GM21786 (cell line): Measurements from ENCODE around the gene CHST13.

Source experiments
- ATAC-seq: cut with Tn5 transposase; IDR thresholded peaks from one replicate; pipeline ENCODE4 v1.9.1; 2021; ENCODE audit not compliant: unreplicated experiment

The CHST13 gene

GRCh38 chr3:126487151-126487771 lies 36.7 kb upstream of the CHST13 start:
- no peak for ATAC-seq

GRCh38 chr3:126488185-126488584 lies 35.8 kb upstream of the CHST13 start:
- ATAC-seq = no peak

GRCh38 chr3:126488886-126489569 lies 34.9 kb upstream of the CHST13 start:
- no peak for ATAC-seq

- no peak for ATAC-seq
Measured at GRCh38 chr3:126490619-126491018, 33.3 kb upstream of the CHST13 start.

GRCh38 chr3:126491221-126492013 lies 32.5 kb upstream of the CHST13 start:
- no peak for ATAC-seq

GRCh38 chr3:126493051-126493450 lies 30.9 kb upstream of the CHST13 start:
- ATAC-seq = no peak

GRCh38 chr3:126493739-126494138 lies 30.2 kb upstream of the CHST13 start:
- ATAC-seq = no peak

GRCh38 chr3:126494204-126494969 lies 29.6 kb upstream of the CHST13 start:
- ATAC-seq = no peak

- no peak for ATAC-seq
Measured at GRCh38 chr3:126494970-126495230, 29.1 kb upstream of the CHST13 start.

GRCh38 chr3:126495786-126496185 lies 28.2 kb upstream of the CHST13 start:
- ATAC-seq = no peak

GRCh38 chr3:126496894-126497850 lies 26.8 kb upstream of the CHST13 start:
- ATAC-seq = no peak

GRCh38 chr3:126497956-126498355 lies 26.0 kb upstream of the CHST13 start:
- ATAC-seq = no peak

- ATAC-seq = no peak
Measured at GRCh38 chr3:126498461-126498860, 25.5 kb upstream of the CHST13 start.

GRCh38 chr3:126498929-126499328 lies 25.0 kb upstream of the CHST13 start:
- ATAC-seq = no peak

GRCh38 chr3:126499401-126499800 lies 24.6 kb upstream of the CHST13 start:
- no peak for ATAC-seq

GRCh38 chr3:126500016-126500415 lies 23.9 kb upstream of the CHST13 start:
- ATAC-seq = no peak

- ATAC-seq = no peak
Measured at GRCh38 chr3:126501054-126501453, 22.9 kb upstream of the CHST13 start.

GRCh38 chr3:126501736-126502135 lies 22.2 kb upstream of the CHST13 start:
- ATAC-seq = no peak

GRCh38 chr3:126502656-126503055 lies 21.3 kb upstream of the CHST13 start:
- ATAC-seq = no peak

GRCh38 chr3:126503701-126504100 lies 20.3 kb upstream of the CHST13 start:
- ATAC-seq = no peak
